ENCODE data around the gene DLGAP1. TPM values are rescaled to one million over a fixed set of nuclear protein-coding genes. Genes with fewer than 3 reads are reported as not detected.

The DLGAP1 gene
- total RNA-seq, 1 experiment from 2014 or later = 0.39 TPM

DNA sequence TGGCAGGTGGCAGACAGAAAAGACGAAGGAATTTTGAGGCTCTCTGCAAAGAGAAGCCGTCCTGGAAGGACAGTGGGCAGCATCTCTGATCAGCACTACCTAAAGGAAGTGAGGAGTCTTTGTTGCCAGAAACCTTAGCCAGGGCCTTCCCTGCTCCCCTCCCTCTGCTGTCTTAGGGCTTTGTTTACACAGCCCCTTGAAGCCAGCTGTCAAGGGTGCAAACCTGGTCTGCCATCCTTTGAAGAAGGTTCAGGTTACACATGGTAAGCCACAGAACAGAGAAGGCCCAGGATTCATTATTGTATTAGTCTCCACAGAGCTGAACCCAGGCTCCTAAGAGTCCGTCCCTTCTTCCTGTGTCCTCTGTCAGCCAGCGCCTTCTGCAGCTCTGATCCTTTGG, 648.5 kb downstream of the DLGAP1 start:
- ChIA-PET RAD21 (ENCODE audit: low non-redundant PET in 1 of 2, low total read pairs in 2 of 2, uncharacterized antibody in 2 of 2, unreplicated experiment in 2 of 2) (no interaction called here), POLR2A (no interaction called here), CTCF (interaction anchor here (1.9 kb wide), 1 partner anchor 35 kb away, joined by 6 read pairs; no protein-coding TSS in a partner anchor)
- Histone ChIP-seq H4K20me1 (ENCODE audit: insufficient read depth) (no peaks in the 10 kb centered on the region), H3K4me2 (ENCODE audit: low read length) (no peak overlapping the region), H3K9me3 (ENCODE audit: control insufficient read depth in 1 of 2, insufficient read depth in 1 of 2, low read depth in 1 of 2, low read length in 2 of 2) (no peaks in the 10 kb centered on the region), H3K4me1 (ENCODE audit: control insufficient read depth in 1 of 2, insufficient read depth in 2 of 2, low read length in 2 of 2) (no peaks in the 10 kb centered on the region), H3K27ac (ENCODE audit: low read depth, low read length) (no peak overlapping the region), H3K79me2 (ENCODE audit: insufficient read depth, low read length) (no peaks in the 10 kb centered on the region), H3K9me2 (ENCODE audit: insufficient read depth) (no peaks in the 10 kb centered on the region), H3K36me3 (ENCODE audit: control insufficient read depth in 1 of 2, insufficient read depth in 2 of 2, low read length in 2 of 2) (no peaks in the 10 kb centered on the region), H2AFZ (ENCODE audit: low read depth, low read length, poor library complexity, severe bottlenecking) (no peak overlapping the region), H3K4me3 (replicated peaks in 1 of 2; ENCODE audit: low read depth in 1 of 2, low read length in 2 of 2) (no peak overlapping the region), H3K9ac (ENCODE audit: low read length) (no peak overlapping the region), H3K27me3 (ENCODE audit: insufficient read depth, low read length) (peaks cover 6% of the 10 kb centered on the region; the same call in 1 of the 2 replicates)
- intact Hi-C loops (cut with micrococcal nuclease) = no loop called here
- no peak for TF ChIP-seq SRF (IDR thresholded peaks at IDR 0.05; ENCODE audit: low read depth)
- no peak for TF ChIP-seq EZH2 (IDR thresholded peaks at IDR 0.05)
- ATAC-seq = no peak
- no TSS peak for BruUV-seq (replicated peaks)
- no peak for DNase-seq (ENCODE audit: low read depth, low spot score)

DNA sequence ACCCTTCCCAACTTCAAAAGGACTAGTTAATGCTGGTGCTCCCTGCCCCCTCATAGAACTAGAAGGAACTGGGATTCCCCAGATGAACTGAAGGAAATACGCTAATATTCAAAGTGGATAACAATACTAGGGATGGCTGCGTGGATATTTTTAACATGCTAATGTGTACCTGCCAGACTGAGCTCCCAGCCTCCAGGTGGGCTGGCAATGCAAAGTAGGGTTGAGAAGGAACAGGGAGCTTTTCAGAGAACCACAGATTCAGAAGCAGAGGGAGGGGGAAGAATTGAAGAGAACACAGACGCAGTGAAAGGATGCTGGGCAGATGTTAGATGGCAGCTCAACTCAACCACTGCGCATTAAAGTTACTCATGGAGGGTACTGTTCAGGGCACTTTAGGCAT, 650.8 kb downstream of the DLGAP1 start:
- ChIA-PET RAD21 (ENCODE audit: low non-redundant PET in 1 of 2, low total read pairs in 2 of 2, uncharacterized antibody in 2 of 2, unreplicated experiment in 2 of 2) (no interaction called here), CTCF (no interaction called here), POLR2A (no interaction called here)
- no peak for TF ChIP-seq SIN3A (IDR thresholded peaks at IDR 0.05; ENCODE audit: low read depth)
- no peak for TF ChIP-seq JUND (IDR thresholded peaks at IDR 0.05)
- TF ChIP-seq EZH2phosphoT487 (IDR thresholded peaks at IDR 0.05; ENCODE audit: borderline replicate concordance) = no peak
- TF ChIP-seq, protein P1, sequence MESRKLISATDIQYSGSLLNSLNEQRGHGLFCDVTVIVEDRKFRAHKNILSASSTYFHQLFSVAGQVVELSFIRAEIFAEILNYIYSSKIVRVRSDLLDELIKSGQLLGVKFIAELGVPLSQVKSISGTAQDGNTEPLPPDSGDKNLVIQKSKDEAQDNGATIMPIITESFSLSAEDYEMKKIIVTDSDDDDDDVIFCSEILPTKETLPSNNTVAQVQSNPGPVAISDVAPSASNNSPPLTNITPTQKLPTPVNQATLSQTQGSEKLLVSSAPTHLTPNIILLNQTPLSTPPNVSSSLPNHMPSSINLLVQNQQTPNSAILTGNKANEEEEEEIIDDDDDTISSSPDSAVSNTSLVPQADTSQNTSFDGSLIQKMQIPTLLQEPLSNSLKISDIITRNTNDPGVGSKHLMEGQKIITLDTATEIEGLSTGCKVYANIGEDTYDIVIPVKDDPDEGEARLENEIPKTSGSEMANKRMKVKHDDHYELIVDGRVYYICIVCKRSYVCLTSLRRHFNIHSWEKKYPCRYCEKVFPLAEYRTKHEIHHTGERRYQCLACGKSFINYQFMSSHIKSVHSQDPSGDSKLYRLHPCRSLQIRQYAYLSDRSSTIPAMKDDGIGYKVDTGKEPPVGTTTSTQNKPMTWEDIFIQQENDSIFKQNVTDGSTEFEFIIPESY (IDR thresholded peaks at IDR 0.05; ENCODE audit: extremely low read depth, insufficient replicate concordance, low read length) = no peak
- no peak for TF ChIP-seq REST (IDR thresholded peaks at IDR 0.05; ENCODE audit: low read depth)
- TF ChIP-seq SRF (IDR thresholded peaks at IDR 0.05; ENCODE audit: low read depth) = no peak
- no peak for TF ChIP-seq ZNF274 (IDR thresholded peaks at IDR 0.05; ENCODE audit: low read depth, low read length)
- TF ChIP-seq CBX3 (IDR thresholded peaks at IDR 0.05; ENCODE audit: low read depth) = no peak
- TF ChIP-seq TCF7L2 (IDR thresholded peaks at IDR 0.05; ENCODE audit: borderline replicate concordance, extremely low read depth, insufficient read depth, insufficient read length) = no peak
- TF ChIP-seq POLR2A (IDR thresholded peaks at IDR 0.05; ENCODE audit: borderline replicate concordance, extremely low read depth, insufficient read depth, insufficient read length) = no peak
- no peak for TF ChIP-seq CEBPB (IDR thresholded peaks at IDR 0.05; ENCODE audit: low read depth)
- TF ChIP-seq FOSL1 (IDR thresholded peaks at IDR 0.05; ENCODE audit: low read depth) = no peak
- TF ChIP-seq EZH2 (IDR thresholded peaks at IDR 0.05) = no peak
- no peak for TF ChIP-seq RAD21 (IDR thresholded peaks at IDR 0.05; ENCODE audit: low read depth)
- TF ChIP-seq POLR2AphosphoS5 (IDR thresholded peaks at IDR 0.05; ENCODE audit: low read depth, low read length) = no peak
- no peak overlapping the region for H3K9ac ChIP-seq (ENCODE audit: low read length)
- H4K20me1 ChIP-seq (ENCODE audit: insufficient read depth) = no peaks in the 10 kb centered on the region
- H3K36me3 ChIP-seq (ENCODE audit: control insufficient read depth in 1 of 2, insufficient read depth in 2 of 2, low read length in 2 of 2) = no peaks in the 10 kb centered on the region
- no peaks in the 10 kb centered on the region for H3K4me1 ChIP-seq (ENCODE audit: control insufficient read depth in 1 of 2, insufficient read depth in 2 of 2, low read length in 2 of 2)
- intact Hi-C loops (cut with micrococcal nuclease) = no loop called here
- no peak overlapping the region for H3K4me2 ChIP-seq (ENCODE audit: low read length)
- no peaks in the 10 kb centered on the region for H3K9me2 ChIP-seq (ENCODE audit: insufficient read depth)
- BruUV-seq (replicated peaks) = no TSS peak
- DNase-seq (ENCODE audit: low read depth, low spot score) = no peak
- no peaks in the 10 kb centered on the region for H3K9me3 ChIP-seq (ENCODE audit: control insufficient read depth in 1 of 2, insufficient read depth in 1 of 2, low read depth in 1 of 2, low read length in 2 of 2)
- peaks cover 6% of the 10 kb centered on the region; the same call in 1 of the 2 replicates for H3K27me3 ChIP-seq (ENCODE audit: insufficient read depth, low read length)
- no peak overlapping the region for H2AFZ ChIP-seq (ENCODE audit: low read depth, low read length, poor library complexity, severe bottlenecking)
- H3K4me3 ChIP-seq (replicated peaks in 1 of 2; ENCODE audit: low read depth in 1 of 2, low read length in 2 of 2) = no peak overlapping the region
- H3K79me2 ChIP-seq (ENCODE audit: insufficient read depth, low read length) = no peaks in the 10 kb centered on the region
- no peak overlapping the region for H3K27ac ChIP-seq (ENCODE audit: low read depth, low read length)
- ATAC-seq = no peak

Measured in HCT116 (cell line).